Endothelial cell of umbilical vein (primary cell): Measurements from ENCODE around the gene OR2A14.
"Not testable (repeated sequence)": the region's sequence is repeated elsewhere in the genome, so short reads cannot be mapped to it uniquely, and the experiment has no call there.

Source experiments
- CTCF ChIP-seq, 2 donors: IDR thresholded peaks; 1 replicate in 1 of 2; 2 replicates in 1 of 2; pipeline ENCODE4 v1.5.1; 2011; ENCODE audit warnings: low read length in 2 of 2, mild to moderate bottlenecking in 2 of 2, moderate library complexity in 2 of 2, control low read depth in 1 of 2, inconsistent platforms in 1 of 2, low read depth in 1 of 2; ENCODE audit not compliant: insufficient read depth in 1 of 2; ENCODE audit errors: extremely low read depth in 1 of 2
- MAX ChIP-seq: IDR thresholded peaks from 2 replicates; pipeline ENCODE4 v1.6.1; 2011; ENCODE audit not compliant: insufficient read depth, insufficient read length

GRCh38 chr7:144179165-144179479 is 56.1 kb downstream of the OR2A14 start:
- not testable (repeated sequence) for TF ChIP-seq CTCF (IDR thresholded peaks at IDR 0.05; ENCODE audit: extremely low read depth in 1 of 2, insufficient read depth in 1 of 2, low read depth in 1 of 2, low read length in 2 of 2); MAX
